A204.1 (cell line): ENCODE data around the gene ZFYVE19.

ENCODE experiments used
- FAIRE-seq: peaks from 2 replicates; lab custom pipeline; 2012; peaks lifted over from hg19 to GRCh38; lab: Jason Lieb, UNC

The ZFYVE19 gene

DNA sequence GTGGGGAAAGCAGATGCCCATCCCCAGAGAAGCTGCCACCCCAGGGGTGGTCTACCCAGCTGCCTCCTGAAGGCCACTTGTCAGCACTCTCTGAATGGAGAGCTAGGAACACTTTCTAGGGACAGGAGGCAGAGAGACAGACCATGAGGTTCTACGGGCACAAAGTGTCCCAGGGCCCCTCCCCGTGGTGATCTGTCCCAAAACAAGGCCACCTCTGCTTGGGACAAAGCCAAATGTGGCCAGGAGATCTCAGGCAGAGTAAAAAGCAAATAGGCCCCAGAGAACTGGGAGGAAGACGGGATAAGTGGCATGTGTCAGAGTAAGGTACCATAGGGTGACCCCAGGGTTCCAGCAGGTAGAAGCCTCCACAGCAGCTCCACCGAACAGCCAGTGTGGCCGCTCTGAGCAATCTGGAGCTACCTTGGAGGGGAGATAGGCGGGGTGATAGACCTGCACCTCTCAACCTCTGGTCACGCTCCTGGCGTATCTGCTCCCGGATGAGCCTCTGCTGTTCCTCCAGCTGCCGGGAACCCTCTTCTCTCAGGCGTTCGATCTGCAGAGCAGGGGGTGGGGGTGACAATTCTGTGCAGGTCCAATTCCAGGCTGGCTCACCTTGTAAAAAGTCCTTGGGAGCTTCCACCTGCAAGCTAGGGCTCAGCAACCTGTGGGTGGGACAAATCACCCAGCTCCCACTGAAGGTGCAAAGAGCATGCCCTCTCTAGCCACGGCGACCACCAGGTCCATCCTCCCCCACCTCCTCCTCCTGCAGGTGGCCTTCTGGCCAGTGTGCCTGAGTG lies 31.0 kb upstream of the ZFYVE19 start:
- FAIRE-seq, result no peak

DNA sequence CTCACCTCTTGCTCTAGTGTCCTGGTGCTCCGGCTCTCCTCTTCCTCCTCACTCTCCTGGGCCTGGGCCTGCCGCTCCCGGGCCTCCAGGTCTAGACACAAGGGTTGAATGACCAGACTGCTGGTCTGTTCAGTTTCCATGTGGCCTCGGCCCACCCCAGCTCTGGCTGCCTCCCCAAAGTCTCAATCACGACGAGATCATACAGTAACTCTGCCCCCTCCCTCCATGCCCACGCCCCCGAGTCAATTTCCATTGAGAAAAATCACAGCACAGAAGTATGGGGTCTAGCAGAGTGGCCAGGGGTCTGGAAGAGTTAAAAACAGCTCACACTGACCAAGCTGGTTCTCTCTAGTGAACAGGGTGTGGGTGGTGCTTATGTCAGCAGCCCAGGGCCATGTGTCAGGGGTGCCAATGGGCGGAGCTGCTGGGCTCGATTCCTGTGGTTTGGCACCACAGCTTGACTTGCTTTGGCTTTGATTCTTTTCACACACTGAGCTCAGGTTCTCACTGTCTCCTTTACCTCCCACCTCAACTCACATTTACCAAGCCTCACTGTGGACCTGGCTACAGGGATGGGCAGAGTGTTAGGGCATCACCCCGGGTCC lies 30.2 kb upstream of the ZFYVE19 start:
- no peak for FAIRE-seq

DNA sequence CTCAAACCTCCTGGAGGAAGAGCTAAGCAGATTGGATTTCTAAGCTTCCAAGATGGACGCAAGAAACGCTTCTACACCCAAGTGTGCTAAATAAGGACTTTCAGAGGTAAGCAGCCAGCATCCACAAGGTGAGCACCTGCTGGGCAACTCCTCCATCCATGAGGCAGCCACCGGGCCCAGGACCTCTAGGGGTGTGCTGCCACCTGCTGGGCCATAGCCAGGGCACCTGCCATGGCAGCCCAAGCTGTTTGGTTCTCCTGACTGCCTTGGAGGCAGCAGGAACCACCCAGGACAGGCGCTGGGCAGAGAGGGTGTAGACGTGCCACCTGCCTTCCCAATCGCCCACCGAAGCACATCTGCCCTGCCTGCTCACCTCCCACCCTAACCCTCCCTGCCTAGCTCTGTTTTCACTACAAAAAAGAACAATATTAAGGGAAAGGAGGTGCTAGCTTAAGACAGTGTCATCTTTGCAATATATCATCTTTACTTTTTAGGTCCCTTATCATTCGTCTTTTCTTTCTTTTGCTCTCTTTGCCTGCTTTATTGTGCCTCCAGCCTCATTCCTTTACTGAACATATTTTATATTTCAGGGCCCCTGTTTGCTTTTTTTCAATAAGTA lies 24.2 kb upstream of the ZFYVE19 start:
- no peak for FAIRE-seq

DNA sequence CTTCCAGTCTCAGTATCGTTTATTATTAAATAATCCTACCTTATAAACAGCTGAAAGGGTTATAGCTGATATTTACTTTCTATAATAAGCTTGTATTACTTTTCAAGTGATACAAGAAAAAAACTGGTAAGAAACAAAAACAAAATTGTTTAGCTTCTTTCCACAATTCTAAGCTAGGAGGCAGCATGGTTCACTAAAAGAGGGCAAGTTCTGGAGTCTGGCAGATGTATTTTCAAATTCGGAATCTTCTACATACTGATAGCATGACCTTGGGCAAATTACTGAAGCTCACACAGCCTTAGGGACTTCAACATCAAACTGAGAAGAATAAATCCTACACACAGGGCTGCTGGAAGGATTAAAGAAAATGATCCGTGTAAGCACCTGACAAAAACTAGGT lies 21.7 kb upstream of the ZFYVE19 start:
- FAIRE-seq, result no peak

DNA sequence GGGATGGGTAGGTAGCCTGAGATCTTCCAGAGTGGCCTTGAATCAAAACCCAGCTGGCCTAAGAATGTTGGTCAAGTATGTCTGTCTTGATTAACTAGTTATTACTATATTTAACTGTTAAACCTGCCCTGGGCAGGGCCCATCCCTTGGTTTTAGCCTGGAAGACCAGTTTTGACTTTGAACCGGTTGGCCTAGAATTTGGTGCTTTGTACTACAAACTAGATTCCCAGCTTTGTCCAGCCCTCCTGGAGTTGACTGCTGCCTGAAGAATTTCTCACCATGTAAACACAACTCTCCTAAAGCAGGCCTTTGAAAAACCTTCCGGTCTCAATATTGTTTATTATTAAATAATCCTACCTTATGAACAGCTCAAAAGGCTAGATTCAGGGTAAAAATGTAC lies 21.1 kb upstream of the ZFYVE19 start:
- no peak for FAIRE-seq

DNA sequence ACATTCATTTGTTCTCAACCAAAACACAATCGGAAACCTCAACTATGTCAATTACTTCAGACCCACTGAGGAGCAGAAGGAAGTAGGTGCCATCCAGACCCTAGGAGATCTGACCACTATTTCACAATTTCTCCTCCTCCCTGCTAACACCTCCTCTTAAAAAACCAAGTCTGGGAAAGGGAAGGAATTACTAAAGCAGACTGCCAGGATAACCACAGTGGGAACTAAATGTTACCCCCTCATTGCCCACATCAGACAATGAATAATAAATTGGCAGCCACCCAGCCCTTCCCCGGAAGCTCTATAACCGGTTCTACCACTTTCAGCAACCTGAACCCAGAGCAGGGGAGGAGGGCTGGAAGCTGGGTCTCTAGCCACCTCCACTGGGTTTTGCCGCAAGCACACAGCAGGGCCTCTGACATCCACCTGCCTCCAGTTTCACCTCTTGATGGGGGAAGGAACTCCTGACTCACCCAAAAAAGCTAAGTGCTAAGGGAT lies 19.5 kb upstream of the ZFYVE19 start:
- FAIRE-seq, result no peak

DNA sequence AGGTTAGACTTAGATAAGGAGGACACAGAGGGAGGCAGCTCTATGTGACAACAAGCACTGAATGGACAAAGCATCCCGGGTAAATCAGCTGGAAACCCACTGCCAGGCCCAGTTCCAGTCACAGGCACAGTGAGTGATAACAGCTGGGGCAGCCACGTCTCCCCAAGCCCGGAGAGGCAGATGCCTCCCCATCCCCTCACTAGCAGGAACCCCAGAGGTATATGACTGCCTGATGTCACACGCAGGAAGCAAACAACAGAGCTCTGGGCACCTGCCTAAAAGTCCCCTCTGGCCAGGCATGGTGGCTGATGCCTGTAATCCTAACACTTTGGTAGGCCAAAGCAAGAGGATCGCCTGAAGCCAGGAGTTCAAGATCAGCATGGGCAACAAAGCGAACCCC lies 18.9 kb upstream of the ZFYVE19 start:
- no peak for FAIRE-seq

DNA sequence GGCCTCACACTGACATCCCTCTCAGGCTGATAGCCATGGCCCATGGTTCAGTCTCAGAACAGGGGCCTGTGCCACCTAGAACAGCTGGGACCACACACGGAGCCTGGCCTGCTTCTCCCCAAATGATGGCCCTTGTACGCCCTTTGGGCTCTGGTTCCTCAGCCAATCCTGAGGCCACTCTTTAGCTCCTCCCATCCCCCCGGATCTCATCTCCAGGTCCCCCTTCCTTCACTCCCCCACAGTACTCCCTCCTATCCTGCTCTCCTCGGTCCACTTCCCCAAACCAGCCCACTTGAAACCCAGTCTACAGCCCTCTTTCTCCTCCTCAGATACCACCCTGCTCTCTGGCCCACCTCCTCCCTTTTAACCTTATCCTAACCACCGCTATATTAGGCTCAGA lies 17.8 kb upstream of the ZFYVE19 start:
- FAIRE-seq, result no peak

DNA sequence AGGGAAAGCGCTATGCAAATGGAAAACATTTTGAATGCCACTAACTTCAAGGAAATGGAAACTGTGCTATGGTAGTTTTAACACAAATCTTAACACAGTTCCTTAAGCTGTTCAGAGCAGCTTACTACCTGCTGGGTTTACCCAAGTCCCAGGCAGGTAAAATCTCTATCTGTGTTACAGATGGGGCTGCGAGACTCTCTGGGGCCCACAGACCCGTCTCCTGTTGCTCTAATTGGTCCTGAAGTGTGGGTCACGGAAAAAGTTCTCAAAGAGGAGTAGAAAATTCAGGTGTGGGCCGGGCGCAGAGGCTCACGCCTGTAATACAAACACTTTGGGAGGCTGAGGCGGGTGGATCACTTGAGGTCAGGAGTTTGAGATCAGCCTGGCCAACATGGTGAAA lies 16.9 kb upstream of the ZFYVE19 start:
- FAIRE-seq, result no peak

DNA sequence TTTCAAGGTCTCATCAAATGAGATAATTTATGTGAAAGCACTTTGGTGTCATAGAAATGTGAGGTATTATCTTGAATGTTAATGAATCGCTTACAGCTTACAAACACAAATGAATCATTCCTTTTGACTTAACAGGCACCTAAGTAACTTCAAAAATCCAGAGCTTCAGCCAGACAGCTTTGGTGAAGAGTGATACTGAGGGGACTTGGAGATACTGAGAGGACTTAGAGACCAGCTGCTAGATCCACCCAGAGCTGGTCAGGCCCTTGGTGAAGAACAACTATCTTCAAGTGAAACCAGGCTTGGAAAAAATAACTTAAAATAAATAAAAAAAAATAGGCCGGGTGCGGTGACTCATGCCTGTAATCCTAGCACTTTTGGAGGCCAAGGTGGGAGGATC lies 16.2 kb upstream of the ZFYVE19 start:
- FAIRE-seq, result no peak

DNA sequence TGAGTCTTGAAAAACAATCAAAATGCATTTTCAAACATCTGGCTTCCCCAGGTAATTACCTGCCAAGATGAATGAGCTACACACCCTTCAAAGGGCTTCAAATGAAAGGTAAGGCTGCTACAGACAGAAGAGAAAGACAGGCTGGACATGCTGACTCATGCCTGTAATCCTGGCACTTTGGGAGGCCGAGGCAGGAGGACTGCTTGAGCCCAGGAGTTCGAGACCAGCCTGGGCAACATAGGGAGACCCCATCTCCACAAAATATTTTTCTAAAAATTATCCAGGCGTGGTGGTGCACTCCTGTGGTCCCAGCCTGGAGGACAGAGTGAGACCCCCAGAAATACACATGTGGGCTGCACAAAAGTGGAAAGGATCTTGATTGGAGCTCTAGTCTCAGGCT lies 14.5 kb upstream of the ZFYVE19 start:
- no peak for FAIRE-seq

DNA sequence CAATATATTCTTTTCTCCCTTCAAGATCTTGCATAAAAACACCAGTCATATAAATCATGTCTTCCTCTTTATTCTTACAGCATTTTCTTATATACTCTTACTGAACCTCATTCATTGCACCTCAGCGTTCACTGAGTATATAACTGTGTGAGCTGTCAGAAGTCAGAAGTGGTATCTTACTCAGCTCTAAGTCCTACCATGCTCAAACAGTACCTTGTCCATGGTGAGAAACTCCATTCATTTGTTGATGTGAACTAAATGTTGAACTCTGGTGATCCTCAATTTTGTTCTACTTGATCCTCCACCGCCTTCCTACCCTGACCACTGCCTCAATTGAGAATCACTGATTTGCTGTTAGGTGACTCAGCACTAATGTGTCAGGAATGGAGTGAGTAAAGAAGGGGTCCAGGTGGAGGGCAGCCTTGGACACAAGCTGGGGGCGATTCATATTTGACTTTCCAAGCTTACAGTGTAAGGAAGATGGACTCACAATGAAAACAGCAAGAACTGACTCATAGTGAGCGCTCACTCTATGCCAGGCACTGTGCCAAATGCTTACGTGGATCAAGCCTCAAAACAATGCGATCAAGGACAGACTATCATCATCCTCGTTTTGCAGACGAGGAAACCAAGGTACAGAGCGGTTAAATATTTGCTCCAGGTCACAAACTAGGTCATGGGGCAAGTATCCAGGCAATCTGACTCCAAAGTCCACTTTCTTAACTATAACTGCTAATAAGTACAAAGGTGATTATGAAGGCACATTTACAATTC lies 13.5 kb upstream of the ZFYVE19 start:
- no peak for FAIRE-seq

DNA sequence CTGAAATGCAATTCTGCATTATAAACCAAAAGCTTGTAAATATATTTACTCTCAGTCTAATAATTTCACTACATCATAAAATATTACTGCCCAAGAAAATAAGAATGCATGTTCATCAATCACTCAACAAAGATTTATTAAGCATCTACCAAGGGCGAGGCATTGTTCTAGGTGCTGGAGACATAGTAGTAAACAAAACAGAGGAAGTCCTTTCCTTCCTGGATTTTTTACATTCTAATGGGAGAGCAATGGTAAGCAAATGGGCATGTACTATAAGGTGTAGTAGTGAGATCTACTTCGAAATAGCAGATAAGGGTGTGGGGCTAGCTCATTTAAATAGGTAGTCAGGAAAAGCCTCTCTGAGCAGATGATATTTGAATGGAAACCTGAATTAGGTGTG lies 10.8 kb upstream of the ZFYVE19 start:
- FAIRE-seq, result no peak

DNA sequence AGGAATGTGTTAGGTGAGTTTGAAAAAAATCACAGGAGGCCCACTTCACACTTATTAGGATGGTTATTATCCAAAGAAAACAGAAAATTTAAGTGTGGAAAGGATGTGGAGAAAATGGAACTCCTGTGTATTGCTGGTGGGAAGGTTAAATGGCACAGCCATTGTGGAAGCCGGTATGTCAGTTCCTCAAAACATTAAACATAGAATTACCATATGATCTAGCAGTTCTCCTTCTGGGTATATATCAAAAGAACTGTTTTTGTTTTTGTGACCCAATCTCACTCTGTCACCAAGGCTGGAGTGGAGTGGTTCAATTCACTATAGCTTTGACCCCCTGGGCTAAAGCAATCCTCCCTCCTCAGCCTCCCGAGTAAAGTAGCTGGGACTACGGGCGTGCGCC lies 10.4 kb upstream of the ZFYVE19 start:
- FAIRE-seq, result no peak

DNA sequence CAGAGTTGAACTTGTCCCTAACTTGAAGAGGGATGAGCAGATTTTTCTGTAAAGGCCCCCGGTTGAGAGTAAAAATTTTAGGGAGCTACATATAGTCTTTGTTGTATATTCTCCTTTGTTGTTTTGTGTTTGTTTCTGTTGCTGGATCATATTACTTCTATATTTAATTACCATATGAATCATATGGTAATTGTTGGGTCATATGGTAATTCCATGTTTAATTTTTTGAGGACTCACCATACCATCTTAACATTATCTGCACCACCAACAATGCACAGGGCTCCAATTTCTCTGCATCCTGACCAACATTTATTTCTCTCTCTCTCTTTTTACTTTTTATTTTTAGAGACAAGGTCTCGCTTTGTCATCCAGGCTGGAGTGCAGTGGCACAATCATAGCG lies 7.4 kb upstream of the ZFYVE19 start:
- no peak for FAIRE-seq

DNA sequence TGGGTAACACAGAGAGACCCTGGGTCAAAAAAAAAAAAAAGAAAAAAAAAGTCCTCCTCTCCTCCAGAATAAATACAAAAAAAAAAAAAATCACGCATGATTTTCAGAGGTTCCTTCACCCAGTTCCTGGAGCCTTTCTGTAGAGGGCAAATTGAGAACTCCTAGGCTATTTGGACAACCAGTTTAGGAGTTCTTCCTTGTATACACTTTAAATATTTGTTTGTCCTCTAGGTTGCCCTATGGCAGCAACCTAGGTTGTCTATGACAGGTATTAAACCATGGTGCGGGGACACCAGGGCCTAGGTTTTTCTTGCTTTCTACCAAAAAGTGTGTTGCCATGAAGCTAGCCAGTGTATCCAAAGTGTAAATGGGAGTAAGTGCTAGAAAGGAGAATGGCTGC lies 3.8 kb upstream of the ZFYVE19 start:
- no peak for FAIRE-seq

DNA sequence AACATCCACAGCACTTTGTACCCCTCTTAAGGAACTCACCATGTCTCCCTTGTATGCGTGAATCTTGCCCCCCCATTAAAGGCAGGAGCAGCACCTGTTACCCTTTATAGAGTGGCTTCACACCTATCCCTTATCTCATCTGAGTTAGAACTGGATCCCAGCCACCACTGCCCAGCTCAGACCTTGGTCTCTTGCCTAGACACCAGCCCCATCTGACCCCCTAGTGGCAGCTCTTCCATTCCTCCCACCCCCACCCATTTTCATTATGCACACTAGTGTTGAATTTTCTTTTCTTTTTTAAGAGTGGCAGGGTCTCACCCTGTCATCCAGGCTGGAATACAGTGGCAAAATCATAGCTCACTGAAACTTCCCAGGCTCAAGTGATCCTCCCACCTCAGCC lies 3.2 kb upstream of the ZFYVE19 start:
- no peak for FAIRE-seq

DNA sequence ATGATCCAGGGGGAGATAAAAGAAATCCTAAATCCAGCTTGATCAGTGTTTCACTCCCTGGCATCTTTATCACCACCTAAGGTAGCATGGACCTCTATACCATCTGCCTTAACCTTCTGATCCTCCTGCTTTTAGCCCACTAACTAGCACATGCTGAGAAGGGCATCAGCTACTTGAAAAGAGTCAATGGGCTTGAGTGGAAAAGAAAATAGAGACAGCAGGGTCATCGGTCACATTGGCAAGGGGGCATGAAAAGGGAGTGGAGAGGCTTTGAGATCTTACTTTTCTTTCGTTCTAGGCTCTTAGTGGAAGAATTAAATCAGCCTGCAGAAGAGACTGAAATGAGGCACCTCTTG lies 239 bp upstream of the ZFYVE19 start:
- no peak for FAIRE-seq

DNA sequence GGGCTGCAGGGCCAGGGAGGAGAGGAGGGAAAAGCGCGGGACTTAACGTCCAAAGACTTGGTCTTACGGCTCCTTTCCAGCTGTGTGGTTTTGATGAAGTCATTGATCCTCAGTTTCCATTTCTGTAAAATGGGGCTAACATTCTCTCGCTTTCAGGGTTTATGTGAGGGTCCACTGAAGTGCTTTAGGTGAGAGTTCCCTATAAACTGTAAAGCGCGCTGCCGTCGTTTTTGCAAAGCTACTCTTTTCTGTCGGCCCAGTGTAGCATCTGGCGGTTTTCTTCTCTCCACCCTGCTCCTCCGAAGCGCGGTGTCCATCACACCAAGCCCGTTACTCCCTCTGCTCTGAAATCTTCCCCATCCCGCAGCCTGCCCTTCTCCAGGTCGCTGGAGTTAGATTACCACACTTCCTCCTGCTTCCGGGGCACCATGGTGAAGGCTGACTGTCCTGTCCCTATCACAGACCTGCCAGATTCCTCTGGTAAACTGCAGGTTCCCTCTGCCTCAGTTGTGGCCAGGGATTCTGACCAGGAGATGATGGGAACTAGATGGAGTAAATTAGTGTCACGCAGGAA lies 1.1 kb downstream of the ZFYVE19 start:
- no peak for FAIRE-seq

DNA sequence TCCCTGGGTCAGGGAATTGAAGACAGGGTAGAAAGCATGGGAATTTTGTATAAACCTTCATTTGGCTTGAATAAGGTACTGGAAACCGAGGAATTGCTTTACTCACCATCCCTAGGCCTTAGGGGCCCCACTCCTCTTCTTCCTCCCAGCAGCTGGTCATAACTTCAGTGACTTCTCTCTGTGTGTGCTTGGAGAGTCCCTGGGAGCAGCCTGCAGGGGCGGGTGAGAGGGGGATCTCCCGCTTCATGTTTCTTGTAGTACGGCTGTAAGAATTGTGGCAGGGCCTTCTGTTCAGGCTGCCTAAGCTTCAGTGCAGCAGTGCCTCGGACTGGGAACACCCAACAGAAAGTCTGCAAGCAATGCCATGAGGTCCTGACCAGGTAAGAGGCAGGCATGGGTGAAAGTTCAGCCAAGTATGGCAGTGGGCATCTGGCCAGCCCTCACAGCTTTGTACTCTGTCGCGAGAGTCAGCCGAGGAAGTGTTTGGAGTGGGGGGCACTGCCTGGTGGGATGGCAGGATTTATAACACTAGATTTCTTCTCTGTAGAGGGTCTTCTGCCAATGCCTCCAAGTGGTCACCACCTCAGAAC lies 2.1 kb downstream of the ZFYVE19 start:
- FAIRE-seq, result no peak

DNA sequence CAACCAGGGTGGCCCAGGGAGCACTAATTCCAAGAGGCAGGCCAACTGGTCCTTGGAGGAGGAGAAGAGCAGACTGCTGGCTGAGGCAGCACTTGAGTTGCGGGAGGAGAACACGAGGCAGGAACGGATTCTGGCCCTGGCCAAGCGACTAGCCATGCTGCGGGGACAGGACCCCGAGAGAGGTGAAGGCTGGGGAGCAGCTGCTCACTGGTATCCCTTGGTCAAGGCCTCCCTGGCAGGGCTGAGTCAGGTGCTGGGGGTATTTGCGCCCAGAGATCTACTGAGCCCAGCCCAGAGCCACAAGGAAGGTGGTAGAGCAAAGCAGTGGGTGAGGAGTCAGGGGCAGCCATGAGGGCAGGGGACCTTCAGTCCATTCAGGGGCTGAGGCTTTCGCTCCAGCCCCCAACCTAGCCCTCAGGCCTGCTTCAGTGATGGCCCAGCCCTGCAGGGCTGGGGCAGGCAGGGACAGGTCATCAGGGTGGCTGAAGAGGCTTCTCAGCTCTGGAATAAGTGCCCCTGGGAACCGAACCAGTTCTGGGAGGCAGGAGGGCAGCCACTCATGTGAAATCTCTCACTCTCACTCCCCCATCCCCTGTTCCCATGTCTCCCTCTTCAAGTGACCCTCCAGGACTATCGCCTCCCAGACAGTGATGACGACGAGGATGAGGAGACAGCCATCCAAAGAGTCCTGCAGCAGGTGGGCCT lies 6.0 kb downstream of the ZFYVE19 start:
- no peak for FAIRE-seq
